RWPE2 (cell line): ENCODE results near the gene KAT6B.

Experiments used
- ATAC-seq: fragments of 200-7000 bp; cut with Tn5 transposase; 3 replicates; pipeline ENCODE4 v1.9.1; 2021; ENCODE audit warnings: low read depth
- DNase-seq: peaks from one replicate; pipeline ENCODE4 v3.0.0-alpha.2; 2020; ENCODE audit warnings: low spot score
- H3K27ac ChIP-seq: fragments of 450-650 bp; 2 replicates; pipeline ENCODE4 v1.5.1; 2017; ENCODE audit warnings: mild to moderate bottlenecking; ENCODE audit not compliant: poor library complexity, severe bottlenecking
- H3K27me3 ChIP-seq: fragments of 250-450 bp; sonication (Bioruptor Pico); 2 replicates; pipeline ENCODE4 v1.5.1; 2021; ENCODE audit warnings: mild to moderate bottlenecking, moderate library complexity; ENCODE audit not compliant: insufficient read depth, poor library complexity, severe bottlenecking
- H3K36me3 ChIP-seq: fragments of 250-450 bp; sonication (Bioruptor Pico); 2 replicates; pipeline ENCODE4 v1.5.1; 2020; ENCODE audit warnings: low read depth, mild to moderate bottlenecking, moderate library complexity
- H3K4me1 ChIP-seq: fragments of 250-450 bp; sonication (Bioruptor Pico); 2 replicates; pipeline ENCODE4 v1.5.1; 2021; ENCODE audit warnings: mild to moderate bottlenecking, moderate library complexity; ENCODE audit not compliant: insufficient read depth, poor library complexity, severe bottlenecking
- H3K4me3 ChIP-seq: fragments of 250-450 bp; sonication (Bioruptor Pico); 2 replicates; pipeline ENCODE4 v1.5.1; 2021; ENCODE audit warnings: mild to moderate bottlenecking, moderate library complexity; ENCODE audit not compliant: severe bottlenecking
- H3K9me3 ChIP-seq: fragments of 250-450 bp; sonication (Bioruptor Pico); 2 replicates; pipeline ENCODE4 v1.5.1; 2021; ENCODE audit warnings: mild to moderate bottlenecking, moderate library complexity; ENCODE audit not compliant: severe bottlenecking
- TF ChIP-seq, protein P1 (sequence below): fragments of 450-650 bp; IDR thresholded peaks from one replicate; pipeline ENCODE4 v1.5.1; 2017; ENCODE audit warnings: mild to moderate bottlenecking, moderate library complexity; ENCODE audit not compliant: poor library complexity, severe bottlenecking

The KAT6B gene

DNA sequence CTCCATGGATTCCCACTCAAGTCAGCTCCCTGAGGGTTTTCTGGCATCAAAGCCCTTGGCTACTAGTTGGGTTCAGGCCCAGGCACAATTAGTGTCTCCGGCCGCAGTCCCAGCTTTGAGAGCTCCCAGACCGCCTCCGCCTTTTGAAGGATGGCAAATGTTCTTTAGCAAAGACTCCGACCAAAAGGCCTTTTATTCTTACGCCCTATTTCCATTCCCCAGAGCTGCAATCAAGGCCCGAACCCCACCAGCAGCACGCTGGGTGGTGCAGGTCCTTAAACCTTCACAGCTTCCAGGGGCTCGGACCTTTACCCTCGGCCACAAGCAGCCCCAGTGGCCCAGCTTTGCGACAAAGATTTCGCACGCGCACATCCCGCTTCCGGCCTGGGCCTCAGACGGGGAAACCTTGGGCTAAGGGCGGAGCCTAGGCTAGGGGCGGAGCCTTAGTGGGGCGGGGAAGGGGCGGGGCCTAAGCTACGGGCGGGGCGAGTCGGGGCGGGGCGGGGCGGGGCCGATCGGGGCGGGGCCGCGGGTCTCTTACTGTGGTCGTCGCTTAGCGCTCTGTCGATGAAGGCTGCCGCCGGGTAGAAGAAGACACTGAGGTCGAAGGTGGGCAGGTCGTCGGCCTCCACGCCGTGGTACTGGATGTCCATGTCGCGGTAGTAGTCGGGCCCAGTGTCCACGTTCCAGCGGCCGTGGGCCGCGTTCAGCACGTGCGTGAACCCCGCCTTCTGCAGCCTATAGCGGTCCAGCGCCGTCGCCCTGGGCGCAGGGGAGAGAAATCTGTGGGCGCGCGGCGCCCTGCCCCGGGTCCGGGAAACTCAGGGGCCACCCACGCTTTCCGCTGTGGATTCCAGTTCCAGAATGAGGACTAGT, 217.1 kb downstream of the KAT6B start:
- DNase-seq (no peak), ATAC-seq (no peak)
- H3K27me3 ChIP-seq: no peaks in the 10 kb centered on the region
- no peak overlapping the region for H3K27ac ChIP-seq
- no peaks in the 10 kb centered on the region for H3K4me1 ChIP-seq
- H3K4me3 ChIP-seq: no peak overlapping the region
- H3K9me3 ChIP-seq: no peaks in the 10 kb centered on the region
- TF ChIP-seq, protein P1, sequence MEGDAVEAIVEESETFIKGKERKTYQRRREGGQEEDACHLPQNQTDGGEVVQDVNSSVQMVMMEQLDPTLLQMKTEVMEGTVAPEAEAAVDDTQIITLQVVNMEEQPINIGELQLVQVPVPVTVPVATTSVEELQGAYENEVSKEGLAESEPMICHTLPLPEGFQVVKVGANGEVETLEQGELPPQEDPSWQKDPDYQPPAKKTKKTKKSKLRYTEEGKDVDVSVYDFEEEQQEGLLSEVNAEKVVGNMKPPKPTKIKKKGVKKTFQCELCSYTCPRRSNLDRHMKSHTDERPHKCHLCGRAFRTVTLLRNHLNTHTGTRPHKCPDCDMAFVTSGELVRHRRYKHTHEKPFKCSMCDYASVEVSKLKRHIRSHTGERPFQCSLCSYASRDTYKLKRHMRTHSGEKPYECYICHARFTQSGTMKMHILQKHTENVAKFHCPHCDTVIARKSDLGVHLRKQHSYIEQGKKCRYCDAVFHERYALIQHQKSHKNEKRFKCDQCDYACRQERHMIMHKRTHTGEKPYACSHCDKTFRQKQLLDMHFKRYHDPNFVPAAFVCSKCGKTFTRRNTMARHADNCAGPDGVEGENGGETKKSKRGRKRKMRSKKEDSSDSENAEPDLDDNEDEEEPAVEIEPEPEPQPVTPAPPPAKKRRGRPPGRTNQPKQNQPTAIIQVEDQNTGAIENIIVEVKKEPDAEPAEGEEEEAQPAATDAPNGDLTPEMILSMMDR: no peak
- H3K36me3 ChIP-seq: no peaks in the 10 kb centered on the region

DNA sequence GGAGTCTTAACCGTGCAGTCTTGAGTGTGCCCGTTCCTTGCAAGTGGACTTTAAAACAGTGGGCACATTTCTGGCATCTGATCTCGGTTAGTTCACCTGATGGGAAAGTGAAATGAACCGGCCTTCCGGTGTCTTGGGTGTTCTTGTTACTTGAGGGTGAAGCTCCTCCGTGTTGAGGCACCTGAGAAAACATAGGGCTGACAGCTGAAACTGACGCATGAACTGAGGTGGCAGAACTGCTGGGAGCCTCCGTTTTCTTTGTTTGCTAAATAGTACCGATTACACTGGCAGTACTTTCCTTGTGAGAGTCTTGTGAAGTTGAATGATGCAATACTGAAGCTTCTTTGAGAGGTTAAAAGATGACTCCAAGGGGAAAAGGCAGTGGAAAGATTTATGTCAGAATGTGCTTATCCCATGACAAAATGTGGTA, 222.3 kb downstream of the KAT6B start:
- H3K27ac ChIP-seq: no peak overlapping the region
- H3K4me1 ChIP-seq: no peaks in the 10 kb centered on the region
- no peaks in the 10 kb centered on the region for H3K27me3 ChIP-seq
- H3K9me3 ChIP-seq: no peaks in the 10 kb centered on the region
- H3K4me3 ChIP-seq: no peak overlapping the region
- no peaks in the 10 kb centered on the region for H3K36me3 ChIP-seq
- TF ChIP-seq, protein P1: no peak
- DNase-seq (no peak), ATAC-seq (no peak)

DNA sequence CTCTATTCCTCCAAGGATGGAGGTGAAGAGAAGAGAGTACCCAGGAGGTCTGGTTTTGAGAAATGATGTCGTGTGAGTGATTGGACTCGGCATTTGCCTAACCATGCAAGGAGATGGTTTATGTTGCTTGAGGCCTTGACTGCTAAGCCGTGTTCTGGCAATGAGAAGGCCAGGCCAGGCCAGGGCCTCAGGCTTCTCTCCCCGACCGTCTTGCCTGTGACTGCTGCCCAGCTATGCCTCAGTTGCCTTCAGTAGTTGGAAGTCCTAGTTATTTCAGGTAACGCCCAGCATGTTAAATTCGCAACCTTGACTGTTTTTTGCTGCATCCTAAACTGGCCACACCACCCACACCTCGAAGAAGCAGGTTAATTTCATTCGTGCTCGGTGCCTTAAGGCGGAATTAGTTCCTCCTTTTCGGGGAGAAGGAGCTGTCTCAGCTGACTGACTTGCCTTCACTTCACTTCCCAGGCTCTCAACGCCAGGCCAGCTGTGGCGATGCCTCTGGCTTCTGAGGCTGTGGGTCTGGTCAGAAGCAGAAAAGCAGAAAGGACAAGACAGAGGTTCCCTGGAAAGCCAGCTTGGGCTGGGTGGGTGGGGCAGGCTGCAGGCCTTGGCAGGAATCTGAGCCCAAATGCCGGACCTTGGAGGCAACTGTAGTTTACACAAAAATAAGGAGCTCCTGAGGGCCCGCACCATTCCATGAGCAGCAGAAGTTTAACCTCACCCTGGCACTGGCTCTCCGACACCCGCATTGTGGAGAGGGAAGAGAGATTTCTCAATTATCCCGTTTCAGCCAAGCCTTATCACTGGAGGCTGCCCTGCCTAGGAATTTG, 223.1 kb downstream of the KAT6B start:
- Histone ChIP-seq H3K27ac (no peak overlapping the region), H3K4me1 (no peaks in the 10 kb centered on the region), H3K27me3 (no peaks in the 10 kb centered on the region), H3K36me3 (no peaks in the 10 kb centered on the region), H3K4me3 (no peak overlapping the region), H3K9me3 (no peaks in the 10 kb centered on the region)
- ATAC-seq (no peak), DNase-seq (peak; percentile 29)
- TF ChIP-seq, protein P1: no peak

DNA sequence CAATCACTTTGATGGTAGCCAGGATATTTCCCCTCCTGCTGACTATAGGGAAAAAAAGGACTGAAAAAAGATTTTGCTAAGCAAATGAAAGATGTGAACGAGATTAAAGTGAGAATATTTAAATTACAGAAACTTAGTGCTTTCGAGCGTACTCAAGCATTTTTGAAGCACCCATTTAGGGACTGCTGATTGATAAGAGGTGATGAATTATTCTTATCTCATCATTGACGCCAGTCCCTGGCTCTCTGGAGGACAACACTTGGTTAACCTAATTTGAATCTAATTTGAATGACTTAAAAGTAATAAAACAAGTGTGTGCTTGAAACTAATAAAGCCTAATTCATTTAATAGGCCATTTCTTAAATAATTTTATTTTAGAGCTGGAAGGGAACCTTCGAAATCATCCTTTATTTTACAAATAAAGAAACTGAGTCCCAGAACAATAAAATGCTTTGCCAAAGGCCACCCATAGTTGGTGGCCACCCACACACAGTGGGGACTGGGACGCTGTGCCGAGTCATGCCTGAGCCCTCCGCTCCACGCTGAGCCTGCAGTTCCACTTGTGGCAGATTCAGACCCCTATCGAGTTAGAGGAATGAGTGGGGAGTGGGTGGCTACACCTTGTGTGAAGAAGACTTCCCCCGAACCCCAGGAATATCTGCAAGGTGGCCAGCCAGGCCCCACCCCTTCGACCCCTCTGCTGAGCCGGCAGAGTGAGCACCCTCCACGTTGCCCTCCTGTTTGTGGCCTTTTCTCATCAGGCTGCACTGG, 223.9 kb downstream of the KAT6B start:
- no peak for ATAC-seq
- TF ChIP-seq, protein P1: no peak
- H3K27me3 ChIP-seq: no peaks in the 10 kb centered on the region
- DNase-seq: peak; percentile 28
- H3K9me3 ChIP-seq: no peaks in the 10 kb centered on the region
- no peak overlapping the region for H3K27ac ChIP-seq
- no peaks in the 10 kb centered on the region for H3K36me3 ChIP-seq
- no peaks in the 10 kb centered on the region for H3K4me1 ChIP-seq
- no peak overlapping the region for H3K4me3 ChIP-seq
